ENCODE data around the gene SLC2A6. TPM values are rescaled to one million over a fixed set of nuclear protein-coding genes. Genes with fewer than 3 reads are reported as not detected.

SLC2A6 gene
- total and polyA plus RNA-seq, 2 experiments from 2014 or later, result 2.4 to 8.6 TPM

- Histone ChIP-seq H3K36me3 (no peaks in the 10 kb centered on the region), H3K4me1 (ENCODE audit: low read depth) (no peaks in the 10 kb centered on the region), H3K27me3 (no peaks in the 10 kb centered on the region), H3K4me3 (no peak overlapping the region), H3K27ac (no peak overlapping the region), H3K9me3 (ENCODE audit: low read depth) (no peaks in the 10 kb centered on the region)
- no peak for DNase-seq (ENCODE audit: low read depth in 1 of 2, low spot score in 1 of 2)
- TF ChIP-seq CTCF (IDR thresholded peaks at IDR 0.05; ENCODE audit: low read depth, low read length), result no peak
Observed at GRCh38 chr9:133457233-133457632, 21.7 kb downstream of the SLC2A6 start.

- Histone ChIP-seq H3K9me3 (ENCODE audit: low read depth) (no peaks in the 10 kb centered on the region), H3K27ac (no peak overlapping the region), H3K4me1 (ENCODE audit: low read depth) (no peaks in the 10 kb centered on the region), H3K4me3 (no peak overlapping the region), H3K27me3 (no peaks in the 10 kb centered on the region), H3K36me3 (no peaks in the 10 kb centered on the region)
- no peak for TF ChIP-seq CTCF (IDR thresholded peaks at IDR 0.05; ENCODE audit: low read depth, low read length)
- DNase-seq (ENCODE audit: low read depth in 1 of 2, low spot score in 1 of 2), result no peak
Observed at GRCh38 chr9:133456409-133456808, 22.5 kb downstream of the SLC2A6 start.

- no peak for TF ChIP-seq CTCF (IDR thresholded peaks at IDR 0.05; ENCODE audit: low read depth, low read length)
- H3K9me3 ChIP-seq (ENCODE audit: low read depth), result no peaks in the 10 kb centered on the region
- H3K27me3 ChIP-seq, result no peaks in the 10 kb centered on the region
- no peak overlapping the region for H3K27ac ChIP-seq
- H3K4me3 ChIP-seq, result no peak overlapping the region
- no peak for DNase-seq (ENCODE audit: low read depth in 1 of 2, low spot score in 1 of 2)
- H3K4me1 ChIP-seq (ENCODE audit: low read depth), result no peaks in the 10 kb centered on the region
- H3K36me3 ChIP-seq, result no peaks in the 10 kb centered on the region
Observed at GRCh38 chr9:133455936-133456335, 23.0 kb downstream of the SLC2A6 start.

GRCh38 chr9:133454943-133455673, 23.8 kb downstream of the SLC2A6 start:
- Histone ChIP-seq H3K36me3 (no peaks in the 10 kb centered on the region), H3K4me3 (no peak overlapping the region), H3K4me1 (ENCODE audit: low read depth) (no peaks in the 10 kb centered on the region), H3K27me3 (no peaks in the 10 kb centered on the region), H3K9me3 (ENCODE audit: low read depth) (no peaks in the 10 kb centered on the region), H3K27ac (no peak overlapping the region)
- DNase-seq (ENCODE audit: low read depth in 1 of 2, low spot score in 1 of 2), result no peak
- TF ChIP-seq CTCF (IDR thresholded peaks at IDR 0.05; ENCODE audit: low read depth, low read length), result no peak

- TF ChIP-seq CTCF (IDR thresholded peaks at IDR 0.05; ENCODE audit: low read depth, low read length), result no peak
- no peak overlapping the region for H3K4me3 ChIP-seq
- no peaks in the 10 kb centered on the region for H3K9me3 ChIP-seq (ENCODE audit: low read depth)
- H3K27ac ChIP-seq, result no peak overlapping the region
- no peak for DNase-seq (ENCODE audit: low read depth in 1 of 2, low spot score in 1 of 2)
- no peaks in the 10 kb centered on the region for H3K4me1 ChIP-seq (ENCODE audit: low read depth)
- H3K36me3 ChIP-seq, result no peaks in the 10 kb centered on the region
- no peaks in the 10 kb centered on the region for H3K27me3 ChIP-seq
Observed at GRCh38 chr9:133454325-133454724, 24.6 kb downstream of the SLC2A6 start.
